ENCODE measurements around the gene SLC9A6. TPM values are rescaled to one million over a fixed set of nuclear protein-coding genes. Genes with fewer than 3 reads are reported as not detected.
"Not testable (repeated sequence)": the region's sequence is repeated elsewhere in the genome, so short reads cannot be mapped to it uniquely, and the experiment has no call there.

SLC9A6 gene
- total RNA-seq, 1 experiment from 2014 or later = 6.3 TPM

- DNase-seq (ENCODE audit: low spot score) = no peak
Observed at GRCh38 chrX:136063340-136064079, 78.3 kb downstream of the SLC9A6 start.

- DNase-seq (ENCODE audit: low spot score) = no peak
Observed at GRCh38 chrX:136064661-136065043, 79.4 kb downstream of the SLC9A6 start.

GRCh38 chrX:136065044-136065671 lies 79.9 kb downstream of the SLC9A6 start:
- no peak for DNase-seq (ENCODE audit: low spot score)

GRCh38 chrX:136067097-136067496 lies 81.9 kb downstream of the SLC9A6 start:
- DNase-seq (ENCODE audit: low spot score) = no peak

- DNase-seq (ENCODE audit: low spot score) = no peak
Observed at GRCh38 chrX:136067966-136068365, 82.7 kb downstream of the SLC9A6 start.

GRCh38 chrX:136076942-136077341 lies 91.7 kb downstream of the SLC9A6 start:
- DNase-seq (ENCODE audit: low spot score) = no peak

- no peak for DNase-seq (ENCODE audit: low spot score)
Observed at GRCh38 chrX:136080766-136081165, 95.5 kb downstream of the SLC9A6 start.

GRCh38 chrX:136086521-136086920 lies 101.3 kb downstream of the SLC9A6 start:
- DNase-seq (ENCODE audit: low spot score) = no peak

- not testable (repeated sequence) for DNase-seq (ENCODE audit: low spot score)
Observed at GRCh38 chrX:136091898-136092297, 106.7 kb downstream of the SLC9A6 start.

GRCh38 chrX:136094962-136095361 lies 109.7 kb downstream of the SLC9A6 start:
- no peak for DNase-seq (ENCODE audit: low spot score)

Other genes with a start within 250 kb of the SLC9A6 start
- gene CT45A3, start 217.2 kb upstream of the SLC9A6 start, total RNA-seq (2014; rRNA removed; shearing (Covaris generic)) = not detected in 2 replicates
- gene CT45A5, start 199.9 kb upstream of the SLC9A6 start, total RNA-seq (2014; rRNA removed; shearing (Covaris generic)) = not detected in 2 replicates
- gene CT45A6, start 182.6 kb upstream of the SLC9A6 start, total RNA-seq (2014; rRNA removed; shearing (Covaris generic)) = not detected in 2 replicates
- not detected in 2 replicates for gene CT45A2, start 165.4 kb upstream of the SLC9A6 start, total RNA-seq (2014; rRNA removed; shearing (Covaris generic))
- gene CT45A7, start 148.2 kb upstream of the SLC9A6 start, total RNA-seq (2014; rRNA removed; shearing (Covaris generic)) = not detected in 2 replicates
- gene CT45A8, start 130.9 kb upstream of the SLC9A6 start, total RNA-seq (2014; rRNA removed; shearing (Covaris generic)) = not detected in 2 replicates
- gene CT45A9, start 113.6 kb upstream of the SLC9A6 start, total RNA-seq (2014; rRNA removed; shearing (Covaris generic)) = not detected in 2 replicates
- not detected in 2 replicates for gene CT45A10, start 92.0 kb upstream of the SLC9A6 start, total RNA-seq (2014; rRNA removed; shearing (Covaris generic))
- gene SAGE1, start 91.7 kb upstream of the SLC9A6 start, total RNA-seq (2014; rRNA removed; shearing (Covaris generic)) = not detected in 2 replicates
- gene MMGT1, start 11.4 kb upstream of the SLC9A6 start, total RNA-seq (2014; rRNA removed; shearing (Covaris generic)) = 8.7 and 9.9 TPM in 2 replicates
- not detected in 2 replicates for gene FHL1, start 162.1 kb downstream of the SLC9A6 start, total RNA-seq (2014; rRNA removed; shearing (Covaris generic))